Measurements from ENCODE around the gene MS4A4E.
"Not testable (repeated sequence)": the region's sequence is repeated elsewhere in the genome, so short reads cannot be mapped to it uniquely, and the experiment has no call there.

MS4A4E gene

DNA sequence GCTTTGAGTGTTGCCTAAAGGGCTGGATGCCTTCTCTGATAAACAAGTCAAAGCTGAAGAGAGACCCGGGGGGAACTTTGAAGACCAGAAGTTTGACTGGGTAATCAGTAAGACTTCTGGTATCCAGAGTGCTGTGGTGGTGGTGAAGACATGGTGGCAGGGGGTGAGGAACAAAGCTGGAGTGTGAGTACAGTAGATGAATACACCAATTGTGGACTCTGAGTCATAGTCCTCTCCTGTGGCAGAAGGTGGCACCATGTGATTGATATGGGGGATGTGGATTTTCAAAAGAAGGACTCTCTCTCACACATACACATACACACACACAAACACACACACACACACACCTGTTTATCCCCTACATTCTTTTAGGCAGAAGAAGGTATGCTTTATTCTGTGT is 72.4 kb downstream of the MS4A4E start:
- no peak for DNase-seq

GRCh38 chr11:60169264-60169915 is 73.5 kb downstream of the MS4A4E start:
- DNase-seq: no peak

- DNase-seq: no peak
Observed at GRCh38 chr11:60168306-60168705, 74.6 kb downstream of the MS4A4E start.

DNA sequence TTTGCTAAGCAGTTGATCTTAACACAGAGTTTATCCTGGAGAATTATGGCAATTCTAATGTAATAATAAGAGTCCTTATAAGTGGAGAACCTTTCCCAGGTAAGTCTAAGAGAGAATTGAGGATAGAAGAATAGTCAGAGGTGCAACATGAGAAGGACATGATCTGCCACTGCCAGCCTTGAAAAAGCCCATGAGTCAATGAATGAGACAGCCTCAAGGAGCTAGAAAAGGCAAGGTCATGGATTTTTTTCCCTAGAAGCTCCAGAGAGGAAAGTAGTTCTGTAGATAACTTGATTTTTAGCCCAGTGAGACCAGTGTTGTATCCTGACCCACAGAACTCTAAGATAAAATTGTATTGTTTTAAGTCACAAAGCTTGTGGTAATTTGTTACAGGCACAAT is 77.0 kb downstream of the MS4A4E start:
- no peak for DNase-seq

DNA sequence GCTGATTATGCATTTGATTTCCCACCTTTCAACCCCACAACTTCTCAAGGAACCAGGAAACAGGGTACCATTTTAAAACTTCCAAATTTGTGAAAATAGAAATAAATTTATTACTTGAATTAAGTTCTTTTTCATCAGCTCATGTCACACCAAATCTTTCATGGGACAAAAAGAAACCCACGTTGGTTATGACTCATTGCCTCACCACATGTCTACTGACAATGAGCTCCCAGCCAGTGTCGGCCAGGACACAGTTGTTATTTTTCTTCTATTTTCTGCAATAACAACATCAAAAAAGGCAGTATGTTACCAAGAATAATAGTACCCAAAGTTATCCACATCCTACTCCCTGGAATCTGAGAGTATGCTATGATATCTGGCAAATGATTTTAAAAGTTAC is 77.4 kb downstream of the MS4A4E start:
- DNase-seq: no peak

- no peak for DNase-seq
Observed at GRCh38 chr11:60164550-60165075, 78.3 kb downstream of the MS4A4E start.

DNA sequence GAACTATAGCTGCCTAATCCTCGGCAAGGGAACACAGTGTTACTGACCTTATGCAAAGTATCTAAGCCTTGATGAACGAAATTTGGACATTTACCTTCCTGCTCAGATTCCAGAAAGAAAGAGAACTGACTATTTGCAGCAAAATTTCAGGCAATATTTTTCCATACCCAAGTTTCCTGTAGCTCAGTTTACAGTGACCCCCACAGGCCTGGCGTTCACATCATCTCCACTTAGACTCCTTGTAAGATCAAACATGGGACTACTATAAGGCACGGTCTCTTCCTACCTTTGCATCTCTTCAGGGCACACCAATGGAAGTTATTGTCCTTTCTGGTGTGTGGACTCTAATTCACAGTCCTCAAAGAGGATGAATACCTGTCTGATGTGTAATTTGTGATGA is 81.2 kb downstream of the MS4A4E start:
- DNase-seq: no peak

- DNase-seq: no peak
Observed at GRCh38 chr11:60161107-60161506, 81.8 kb downstream of the MS4A4E start.

- DNase-seq: no peak
Observed at GRCh38 chr11:60159868-60160267, 83.1 kb downstream of the MS4A4E start.

DNA sequence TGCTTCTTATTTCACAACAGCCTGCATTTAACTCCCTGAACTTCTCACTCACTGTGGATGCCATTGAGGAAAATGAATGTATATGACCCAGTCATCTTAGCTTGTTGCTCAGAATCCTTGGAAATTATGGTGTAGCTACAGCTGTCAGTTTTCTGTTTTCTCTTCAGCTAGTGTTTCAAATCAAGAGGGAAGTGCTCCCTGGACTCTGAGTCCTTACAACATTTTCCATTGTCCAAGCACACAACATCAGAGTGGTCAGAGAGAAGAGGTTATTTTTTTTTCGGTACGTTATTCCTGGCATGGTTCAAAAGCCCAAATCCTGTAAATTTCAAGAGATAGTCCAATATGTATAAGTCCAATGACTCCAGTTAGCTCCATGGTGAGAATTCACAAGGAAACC is 83.7 kb downstream of the MS4A4E start:
- DNase-seq: no peak

GRCh38 chr11:60158636-60159035 is 84.3 kb downstream of the MS4A4E start:
- no peak for DNase-seq

GRCh38 chr11:60155931-60156330 is 87.0 kb downstream of the MS4A4E start:
- DNase-seq: no peak

GRCh38 chr11:60152727-60153126 is 90.2 kb downstream of the MS4A4E start:
- not testable (repeated sequence) for DNase-seq

GRCh38 chr11:60150279-60150678 is 92.7 kb downstream of the MS4A4E start:
- no peak for DNase-seq

All from fibroblast of skin of back (primary cell).